ENCODE results near the gene BCL2L15.
"Not testable (repeated sequence)": the region's sequence is repeated elsewhere in the genome, so short reads cannot be mapped to it uniquely, and the experiment has no call there.

BCL2L15 gene

GRCh38 chr1:113852694-113853093 is 34.7 kb downstream of the BCL2L15 start:
- intact Hi-C loops (cut with micrococcal nuclease), result not testable (repeated sequence)

GRCh38 chr1:113850127-113850796 is 37.1 kb downstream of the BCL2L15 start:
- Mint-ChIP-seq H3K4me3 (no peak overlapping the region), H3K9me3 (peaks cover 22% of the 10 kb centered on the region), H3K27me3 (no peaks in the 10 kb centered on the region), H3K36me3 (ENCODE audit: low read depth) (peaks cover 17% of the 10 kb centered on the region), H3K4me1 (ENCODE audit: low read depth) (peaks cover 11% of the 10 kb centered on the region), H3K27ac (peak overlapping the region; percentile 32)
- intact Hi-C loops (cut with micrococcal nuclease), result no loop called here

More at GRCh38 chr1:113852694-113853093, 34.7 kb downstream of the BCL2L15 start:
- H3K27ac Mint-ChIP-seq; H3K27me3 Mint-ChIP-seq; H3K36me3 Mint-ChIP-seq (ENCODE audit: low read depth); H3K9me3 Mint-ChIP-seq; H3K4me3 Mint-ChIP-seq: not testable (repeated sequence)
- H3K4me1 Mint-ChIP-seq (ENCODE audit: low read depth), result peaks cover 27% of the 10 kb centered on the region

- intact Hi-C loops (cut with micrococcal nuclease), result no loop called here
- Mint-ChIP-seq H3K27ac (no peak overlapping the region), H3K4me3 (no peak overlapping the region), H3K36me3 (ENCODE audit: low read depth) (peaks cover 17% of the 10 kb centered on the region), H3K9me3 (peaks cover 22% of the 10 kb centered on the region), H3K4me1 (ENCODE audit: low read depth) (peaks cover 6% of the 10 kb centered on the region), H3K27me3 (no peaks in the 10 kb centered on the region)
These were observed 38.3 kb downstream of the BCL2L15 start for GRCh38 chr1:113849072-113849471.

GRCh38 chr1:113846391-113847035 is 40.9 kb downstream of the BCL2L15 start:
- Mint-ChIP-seq H3K9me3 (peaks cover 22% of the 10 kb centered on the region), H3K27ac (no peak overlapping the region), H3K27me3 (no peaks in the 10 kb centered on the region), H3K4me1 (ENCODE audit: low read depth) (peaks cover 5% of the 10 kb centered on the region), H3K4me3 (no peak overlapping the region), H3K36me3 (ENCODE audit: low read depth) (peaks cover 17% of the 10 kb centered on the region)
- intact Hi-C loops (cut with micrococcal nuclease), result no loop called here

- no peak overlapping the region for H3K27ac Mint-ChIP-seq
- no peaks in the 10 kb centered on the region for H3K27me3 Mint-ChIP-seq
- intact Hi-C loops (cut with micrococcal nuclease), result loop anchor here (5.0 kb wide), 2 partner anchors 91 to 446 kb away; partner anchors contain the start of gene HIPK1
- no peaks in the 10 kb centered on the region for H3K9me3 Mint-ChIP-seq
- no peaks in the 10 kb centered on the region for H3K4me1 Mint-ChIP-seq (ENCODE audit: low read depth)
- H3K4me3 Mint-ChIP-seq, result no peak overlapping the region
- peaks cover 7% of the 10 kb centered on the region for H3K36me3 Mint-ChIP-seq (ENCODE audit: low read depth)
These were observed 50.8 kb downstream of the BCL2L15 start for GRCh38 chr1:113836534-113836933.

- intact Hi-C loops (cut with micrococcal nuclease), result loop anchor here (1.0 to 5.0 kb wide), 3 partner anchors 69 to 447 kb away; partner anchors contain the start of genes AP4B1 and HIPK1
- Mint-ChIP-seq H3K36me3 (ENCODE audit: low read depth) (peaks cover 5% of the 10 kb centered on the region), H3K27ac (no peak overlapping the region)
These were observed 51.6 kb downstream of the BCL2L15 start for GRCh38 chr1:113835686-113836290.

GRCh38 chr1:113834716-113835115 is 52.7 kb downstream of the BCL2L15 start:
- intact Hi-C loops (cut with micrococcal nuclease), result loop anchor here (1.0 to 5.0 kb wide), 3 partner anchors 70 to 448 kb away; partner anchors contain the start of genes AP4B1 and HIPK1
- Mint-ChIP-seq H3K27ac (no peak overlapping the region), H3K36me3 (ENCODE audit: low read depth) (no peaks in the 10 kb centered on the region), H3K4me1 (ENCODE audit: low read depth) (no peaks in the 10 kb centered on the region), H3K27me3 (no peaks in the 10 kb centered on the region), H3K4me3 (no peak overlapping the region), H3K9me3 (no peaks in the 10 kb centered on the region)

More at GRCh38 chr1:113835686-113836290, 51.6 kb downstream of the BCL2L15 start:
- Mint-ChIP-seq H3K9me3 (no peaks in the 10 kb centered on the region), H3K27me3 (no peaks in the 10 kb centered on the region), H3K4me3 (no peak overlapping the region), H3K4me1 (ENCODE audit: low read depth) (no peaks in the 10 kb centered on the region)
